ENCODE measurements around the gene PSMG2. TPM values are rescaled to one million over a fixed set of nuclear protein-coding genes. Genes with fewer than 3 reads are reported as not detected.

PSMG2 gene
- total and polyA plus RNA-seq, 2 of the 13 experiments (the other 11 are each of a cell fraction or from before 2014, with no cell fraction given): 53.4 to 94.8 TPM

- TF ChIP-seq, protein P1, sequence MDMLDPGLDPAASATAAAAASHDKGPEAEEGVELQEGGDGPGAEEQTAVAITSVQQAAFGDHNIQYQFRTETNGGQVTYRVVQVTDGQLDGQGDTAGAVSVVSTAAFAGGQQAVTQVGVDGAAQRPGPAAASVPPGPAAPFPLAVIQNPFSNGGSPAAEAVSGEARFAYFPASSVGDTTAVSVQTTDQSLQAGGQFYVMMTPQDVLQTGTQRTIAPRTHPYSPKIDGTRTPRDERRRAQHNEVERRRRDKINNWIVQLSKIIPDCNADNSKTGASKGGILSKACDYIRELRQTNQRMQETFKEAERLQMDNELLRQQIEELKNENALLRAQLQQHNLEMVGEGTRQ (IDR thresholded peaks at IDR 0.05; ENCODE audit: low read depth, low read length): no peak
- TF ChIP-seq, protein P1 (CRISPR knock-in tag; IDR thresholded peaks at IDR 0.05; ENCODE audit: borderline replicate concordance): no peak; the same call in 1 of the 2 replicates
- TF ChIP-seq ZNF615 (CRISPR knock-in tag; IDR thresholded peaks at IDR 0.05; ENCODE audit: borderline replicate concordance) (0 out of 2 replicates have a peak, but pooled peaks have one; percentile 63), SOX6 (IDR thresholded peaks at IDR 0.05) (no peak), SOX6 (CRISPR knock-in tag; IDR thresholded peaks at IDR 0.05) (peak; percentile 74), HNRNPUL1 (IDR thresholded peaks at IDR 0.05; ENCODE audit: low read depth, low read length) (peak; percentile 62; the same call in 1 of the 2 replicates), ZNF709 (CRISPR knock-in tag; IDR thresholded peaks at IDR 0.05) (peak; percentile 61), TMF1 (CRISPR knock-in tag; IDR thresholded peaks at IDR 0.05; ENCODE audit: low read depth) (peak; percentile 78; the same call in 1 of the 2 replicates), ZBED4 (CRISPR knock-in tag; IDR thresholded peaks at IDR 0.05; ENCODE audit: borderline replicate concordance) (no peak), ZFP62 (CRISPR knock-in tag; IDR thresholded peaks at IDR 0.05) (no peak), ZSCAN31 (CRISPR knock-in tag; IDR thresholded peaks at IDR 0.05; ENCODE audit: low read depth) (peak; percentile 37; the same call in 1 of the 2 replicates), SRF (IDR thresholded peaks at IDR 0.05; ENCODE audit: low read depth, low read length) (no peak), HNRNPK (IDR thresholded peaks at IDR 0.05; ENCODE audit: low read depth, low read length, poor library complexity, severe bottlenecking) (no peak), CEBPG (CRISPR knock-in tag; IDR thresholded peaks at IDR 0.05) (0 out of 2 replicates have a peak, but pooled peaks have one; percentile 21), ZSCAN22 (CRISPR knock-in tag; IDR thresholded peaks at IDR 0.05) (no peak), ZNF256 (CRISPR knock-in tag; conservative IDR thresholded peaks at IDR 0.05) (peak; percentile 77; the same call in 1 of the 2 replicates), PRPF4 (IDR thresholded peaks at IDR 0.05; ENCODE audit: low read depth, low read length, poor library complexity, severe bottlenecking) (no peak), NFYC (CRISPR knock-in tag; IDR thresholded peaks at IDR 0.05) (0 out of 2 replicates have a peak, but pooled peaks have one; percentile 9), SPEN (CRISPR knock-in tag; IDR thresholded peaks at IDR 0.05; ENCODE audit: low read depth) (peak; percentile 61; the same call in 1 of the 2 replicates)
- TF ChIP-seq, protein P2, sequence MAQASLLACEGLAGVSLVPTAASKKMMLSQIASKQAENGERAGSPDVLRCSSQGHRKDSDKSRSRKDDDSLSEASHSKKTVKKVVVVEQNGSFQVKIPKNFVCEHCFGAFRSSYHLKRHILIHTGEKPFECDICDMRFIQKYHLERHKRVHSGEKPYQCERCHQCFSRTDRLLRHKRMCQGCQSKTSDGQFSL (CRISPR knock-in tag; IDR thresholded peaks at IDR 0.05): no peak
- TF ChIP-seq, protein P3, sequence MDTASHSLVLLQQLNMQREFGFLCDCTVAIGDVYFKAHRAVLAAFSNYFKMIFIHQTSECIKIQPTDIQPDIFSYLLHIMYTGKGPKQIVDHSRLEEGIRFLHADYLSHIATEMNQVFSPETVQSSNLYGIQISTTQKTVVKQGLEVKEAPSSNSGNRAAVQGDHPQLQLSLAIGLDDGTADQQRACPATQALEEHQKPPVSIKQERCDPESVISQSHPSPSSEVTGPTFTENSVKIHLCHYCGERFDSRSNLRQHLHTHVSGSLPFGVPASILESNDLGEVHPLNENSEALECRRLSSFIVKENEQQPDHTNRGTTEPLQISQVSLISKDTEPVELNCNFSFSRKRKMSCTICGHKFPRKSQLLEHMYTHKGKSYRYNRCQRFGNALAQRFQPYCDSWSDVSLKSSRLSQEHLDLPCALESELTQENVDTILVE (CRISPR knock-in tag; IDR thresholded peaks at IDR 0.05): peak; percentile 32; the same call in 1 of the 2 replicates
Measured at GRCh38 chr18:12702221-12703095, at the start of gene PSMG2, which contains the start of gene CEP76 (continued).

All from HepG2 (cell line).